PC-3 (cell line): ENCODE measurements around the gene LRFN3. TPM values are rescaled to one million over a fixed set of nuclear protein-coding genes. Genes with fewer than 3 reads are reported as not detected.
"Not testable (repeated sequence)": the region's sequence is repeated elsewhere in the genome, so short reads cannot be mapped to it uniquely, and the experiment has no call there.

Source experiments
- ATAC-seq: fragments of 200-7000 bp; cut with Tn5 transposase; 2 replicates; pipeline ENCODE4 v1.9.1; 2020; ENCODE audit warnings: mild to moderate bottlenecking, moderate library complexity
- BruUV-seq: library from RNA; stranded (reverse); fragments of 400-500 nt; replicated peaks from 2 replicates; lab custom pipeline; 2021; lab: Mats Ljungman, UMichigan
- CTCF ChIA-PET: fragments of 300-600 bp; sonication (Branson Sonifier 250); formaldehyde crosslinking; loops from one replicate; lab custom pipeline; 2022; ENCODE audit warnings: antibody characterized with exemption; lab: Charles Lee
- POLR2A ChIA-PET: fragments of 300-600 bp; sonication (Branson Sonifier 250); formaldehyde crosslinking; loops from one replicate; lab custom pipeline; 2022; ENCODE audit warnings: antibody characterized with exemption; ENCODE audit not compliant: unreplicated experiment; lab: Charles Lee
- DNase-seq: peaks from one replicate; pipeline ENCODE4 v3.0.0-alpha.2; 2015
- H2AFZ ChIP-seq: fragments of 300-600 bp; sonication (generic); 2 replicates; pipeline ENCODE4 v1.6.0; 2016; ENCODE audit warnings: antibody characterized with exemption, low read length
- H3F3A ChIP-seq: fragments of 300-600 bp; sonication (generic); one replicate; pipeline ENCODE4 v1.6.0; 2017; ENCODE audit warnings: antibody characterized with exemption, low read length, control low read depth, mild to moderate bottlenecking; ENCODE audit not compliant: unreplicated experiment
- H3K27ac ChIP-seq: fragments of 300-600 bp; sonication (generic); 2 replicates; pipeline ENCODE4 v1.5.1; 2016; ENCODE audit warnings: mild to moderate bottlenecking, low read length
- H3K27me3 ChIP-seq: fragments of 300-600 bp; sonication (generic); 2 replicates; pipeline ENCODE4 v1.6.1; 2016; ENCODE audit warnings: low read length, mixed read lengths
- H3K36me3 ChIP-seq: fragments of 300-600 bp; sonication (generic); 2 replicates; pipeline ENCODE4 v1.6.1; 2016; ENCODE audit warnings: low read depth, mixed run types, low read length, mixed read lengths
- H3K4me1 ChIP-seq: fragments of 300-600 bp; sonication (generic); 2 replicates; pipeline ENCODE4 v1.5.1; 2016; ENCODE audit warnings: low read length; ENCODE audit not compliant: insufficient read depth
- H3K4me2 ChIP-seq: fragments of 300-600 bp; sonication (generic); 2 replicates; pipeline ENCODE4 v1.6.0; 2016; ENCODE audit warnings: low read length
- H3K4me3 ChIP-seq: fragments of 300-600 bp; sonication (generic); 2 replicates; pipeline ENCODE4 v1.5.1; 2016; ENCODE audit warnings: mild to moderate bottlenecking, low read length, mixed read lengths
- H3K79me2 ChIP-seq: fragments of 300-600 bp; sonication (generic); 2 replicates; pipeline ENCODE4 v1.6.1; 2017; ENCODE audit warnings: low read length, mixed read lengths
- H3K9ac ChIP-seq: fragments of 300-600 bp; sonication (generic); 2 replicates; pipeline ENCODE4 v1.6.0; 2016; ENCODE audit warnings: mild to moderate bottlenecking, low read length
- H3K9me2 ChIP-seq: fragments of 300-600 bp; sonication (generic); replicated peaks from 2 replicates; pipeline ENCODE4 v1.6.1; 2016; ENCODE audit warnings: mixed run types, low read length, mixed read lengths
- H3K9me3 ChIP-seq: fragments of 300-600 bp; sonication (generic); 2 replicates; pipeline ENCODE4 v1.6.1; 2016; ENCODE audit warnings: low read length, mixed read lengths
- H4K20me1 ChIP-seq: fragments of 300-600 bp; sonication (generic); 2 replicates; pipeline ENCODE4 v1.6.1; 2016; ENCODE audit warnings: low read length, mixed read lengths
- CTCF ChIP-seq: fragments of 300-600 bp; sonication (generic); conservative IDR thresholded peaks from 2 replicates; pipeline ENCODE4 v1.5.1; 2017; ENCODE audit warnings: antibody characterized with exemption, low read depth, mild to moderate bottlenecking, low read length
- EZH2 ChIP-seq: fragments of 300-600 bp; sonication (generic); IDR thresholded peaks from one replicate; pipeline ENCODE4 v1.6.1; 2017; ENCODE audit warnings: antibody characterized with exemption, mild to moderate bottlenecking, low read length; ENCODE audit not compliant: unreplicated experiment
- EZH2phosphoT487 ChIP-seq: fragments of 300-600 bp; sonication (generic); IDR thresholded peaks from 2 replicates; pipeline ENCODE4 v1.6.1; 2018; ENCODE audit warnings: mild to moderate bottlenecking, antibody characterized with exemption, low read length, borderline replicate concordance
- intact Hi-C: fragments of 100-400 bp; cut with micrococcal nuclease; formaldehyde crosslinking; loops from 2 replicates; pipeline ENCODE4 v1.9.0; 2023
- total RNA-seq: library from RNA; depleted of rRNA; stranded (reverse); fragments of >200 nt; gene quantifications from 2 replicates; pipeline ENCODE4 v1.2.3, GENCODE V29; 2014

LRFN3 gene
- total RNA-seq, 1 experiment from 2014 or later: 4.1 TPM

GRCh38 chr19:35908973-35909683 lies 27.0 kb upstream of the LRFN3 start:
- BruUV-seq: no TSS peak
- Histone ChIP-seq H3K79me2 (no peaks in the 10 kb centered on the region), H4K20me1 (no peaks in the 10 kb centered on the region), H2AFZ (no peak overlapping the region), H3K9ac (no peak overlapping the region), H3K4me2 (no peak overlapping the region), H3K9me2 (no peaks in the 10 kb centered on the region), H3K36me3 (no peaks in the 10 kb centered on the region), H3K4me1 (no peaks in the 10 kb centered on the region), H3K27me3 (no peaks in the 10 kb centered on the region), H3K9me3 (no peaks in the 10 kb centered on the region), H3F3A (no peaks in the 10 kb centered on the region), H3K4me3 (no peak overlapping the region), H3K27ac (no peak overlapping the region)
- no peak for ATAC-seq
- no peak for TF ChIP-seq CTCF
- no peak for TF ChIP-seq EZH2phosphoT487
- no peak for TF ChIP-seq EZH2
- intact Hi-C loops: no loop called here
- POLR2A ChIA-PET: no interaction called here
- DNase-seq: no peak
- CTCF ChIA-PET: no interaction called here

GRCh38 chr19:35909684-35910035 lies 26.5 kb upstream of the LRFN3 start:
- intact Hi-C loops: no loop called here
- H3K9ac ChIP-seq: no peak overlapping the region
- H3F3A ChIP-seq: no peaks in the 10 kb centered on the region
- H3K36me3 ChIP-seq: no peaks in the 10 kb centered on the region
- POLR2A ChIA-PET: no interaction called here
- BruUV-seq: no TSS peak
- CTCF ChIA-PET: no interaction called here
- H3K4me3 ChIP-seq: no peak overlapping the region
- DNase-seq (no peak), ATAC-seq (no peak)
- H3K27me3 ChIP-seq: no peaks in the 10 kb centered on the region
- no peak for TF ChIP-seq EZH2
- no peak for TF ChIP-seq EZH2phosphoT487
- TF ChIP-seq CTCF: no peak
- no peaks in the 10 kb centered on the region for H3K9me2 ChIP-seq
- no peaks in the 10 kb centered on the region for H4K20me1 ChIP-seq
- no peak overlapping the region for H2AFZ ChIP-seq
- no peak overlapping the region for H3K4me2 ChIP-seq
- no peak overlapping the region for H3K27ac ChIP-seq
- H3K4me1 ChIP-seq: no peaks in the 10 kb centered on the region
- H3K79me2 ChIP-seq: no peaks in the 10 kb centered on the region
- H3K9me3 ChIP-seq: no peaks in the 10 kb centered on the region

GRCh38 chr19:35910355-35910754 lies 25.8 kb upstream of the LRFN3 start:
- ATAC-seq, H3K4me1 ChIP-seq, H3K79me2 ChIP-seq, H3K27me3 ChIP-seq, H3K9me3 ChIP-seq, BruUV-seq, H3K27ac ChIP-seq, CTCF ChIA-PET, H3F3A ChIP-seq, POLR2A ChIA-PET, DNase-seq, H3K36me3 ChIP-seq, H2AFZ ChIP-seq, intact Hi-C loops, H4K20me1 ChIP-seq, H3K9ac ChIP-seq, H3K9me2 ChIP-seq, H3K4me2 ChIP-seq, H3K4me3 ChIP-seq: not testable (repeated sequence)
